CD8-positive, alpha-beta memory T cell (primary cell): ENCODE measurements around the gene DPYSL5. TPM values are rescaled to one million over a fixed set of nuclear protein-coding genes. Genes with fewer than 3 reads are reported as not detected.

Experiments
- CTCF ChIA-PET: fragments of 350-600 bp; sonication (Branson Sonifier 250); formaldehyde crosslinking; loops from one replicate; lab custom pipeline; 2021; ENCODE audit warnings: antibody characterized with exemption; lab: Charles Lee
- POLR2A ChIA-PET: fragments of 350-600 bp; sonication (Branson Sonifier 250); formaldehyde crosslinking; loops from one replicate; lab custom pipeline; 2021; ENCODE audit warnings: antibody characterized with exemption; lab: Charles Lee
- DNase-seq, 5 donors: peaks; one replicate each; pipeline versions ENCODE4 v3.0.0 to v3.0.0-alpha.2; 2020 to 2022; ENCODE audit warnings: mixed read lengths in 1 of 5
- H3K27ac ChIP-seq: one replicate; pipeline ENCODE4 v1.7.0; 2013; ENCODE audit warnings: low read depth, mild to moderate bottlenecking, low read length, moderate library complexity
- H3K27me3 ChIP-seq: 2 replicates; pipeline ENCODE4 v1.7.0; 2013; ENCODE audit warnings: low read length, mild to moderate bottlenecking; ENCODE audit not compliant: insufficient read depth, poor library complexity, severe bottlenecking
- H3K36me3 ChIP-seq: 2 replicates; pipeline ENCODE4 v1.7.0; 2013; ENCODE audit warnings: mild to moderate bottlenecking, low read length, moderate library complexity; ENCODE audit not compliant: insufficient read depth
- H3K4me1 ChIP-seq: 2 replicates; pipeline ENCODE4 v1.7.0; 2013; ENCODE audit warnings: mild to moderate bottlenecking, low read length, moderate library complexity; ENCODE audit not compliant: insufficient read depth
- H3K4me3 ChIP-seq: 2 replicates; pipeline ENCODE4 v1.7.0; 2013; ENCODE audit warnings: mild to moderate bottlenecking, low read length
- H3K9me3 ChIP-seq: 2 replicates; pipeline ENCODE4 v1.7.0; 2013; ENCODE audit warnings: mild to moderate bottlenecking, low read length
- H3K27ac Mint-ChIP-seq, 8 donors: one replicate each; pipeline ENCODE4 v1.8.0; 2020 to 2021; ENCODE audit warnings: mixed read lengths in 8 of 8, mild to moderate bottlenecking in 6 of 8, inconsistent platforms in 3 of 8, moderate library complexity in 3 of 8
- H3K27me3 Mint-ChIP-seq, 2 donors: one replicate each; pipeline ENCODE4 v1.8.0; 2020 to 2021; ENCODE audit warnings: mixed read lengths in 2 of 2, mild to moderate bottlenecking in 1 of 2, moderate library complexity in 1 of 2
- H3K36me3 Mint-ChIP-seq, 3 donors: one replicate each; pipeline ENCODE4 v1.8.0; 2020 to 2021; ENCODE audit warnings: mixed read lengths in 3 of 3, inconsistent platforms in 1 of 3, mild to moderate bottlenecking in 1 of 3
- H3K4me1 Mint-ChIP-seq, 3 donors: one replicate each; pipeline ENCODE4 v1.8.0; 2020 to 2021; ENCODE audit warnings: mixed read lengths in 3 of 3, inconsistent platforms in 1 of 3, mild to moderate bottlenecking in 1 of 3
- H3K4me3 Mint-ChIP-seq, 7 donors: one replicate each; pipeline ENCODE4 v1.8.0; 2020 to 2021; ENCODE audit warnings: mixed read lengths in 7 of 7, mild to moderate bottlenecking in 6 of 7, moderate library complexity in 4 of 7, inconsistent platforms in 2 of 7
- H3K9me3 Mint-ChIP-seq, 5 donors: one replicate each; pipeline ENCODE4 v1.8.0; 2020 to 2022; ENCODE audit warnings: mixed read lengths in 5 of 5, mild to moderate bottlenecking in 3 of 5, moderate library complexity in 2 of 5, inconsistent platforms in 1 of 5
- polyA plus RNA-seq: library from polyadenylated mRNA; unstranded; fragments of 300-500 nt; fragmentation: Illumina TruSeq; gene quantifications from one replicate; pipeline ENCODE4 v1.2.3, GENCODE V29; 2021
- total RNA-seq, 2 experiments: library from RNA; stranded (reverse); gene quantifications; one replicate each; pipeline ENCODE4 v1.2.3, GENCODE V29; 2021

DPYSL5 gene
- total and polyA plus RNA-seq, 3 experiments from 2014 or later = not detected

DNA sequence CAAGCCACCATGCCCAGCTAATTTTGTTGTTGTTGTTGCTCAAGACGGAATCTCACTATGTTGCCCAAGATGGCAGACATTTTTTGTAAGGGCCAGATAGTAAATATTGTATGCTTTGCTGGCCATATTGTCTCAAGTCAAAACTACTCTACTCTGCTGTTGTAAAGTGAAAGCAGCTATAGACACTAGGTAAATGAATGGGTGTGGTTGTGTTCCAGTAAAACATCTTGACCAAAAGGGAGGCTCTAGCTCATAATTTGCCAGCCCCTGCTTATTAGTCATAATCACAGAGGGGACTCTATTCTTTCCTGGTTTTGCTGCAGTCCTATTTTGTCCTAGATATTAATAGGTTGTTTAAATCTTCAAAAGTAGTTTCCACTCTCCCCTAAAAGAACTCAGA lies 147.1 kb downstream of the DPYSL5 start:
- Histone ChIP-seq H3K27ac (no peak overlapping the region), H3K4me3 (no peak overlapping the region), H3K4me1 (no peaks in the 10 kb centered on the region), H3K36me3 (no peaks in the 10 kb centered on the region), H3K9me3 (no peaks in the 10 kb centered on the region), H3K27me3 (no peaks in the 10 kb centered on the region)
- ChIA-PET CTCF (interaction anchor here (1.4 kb wide), 1 partner anchor 34 kb away, joined by 6 read pairs; no protein-coding TSS in a partner anchor), POLR2A (no interaction called here)
- H3K4me3 Mint-ChIP-seq = no peak overlapping the region
- H3K27ac Mint-ChIP-seq = no peak overlapping the region
- no peaks in the 10 kb centered on the region for H3K4me1 Mint-ChIP-seq
- H3K27me3 Mint-ChIP-seq = peaks cover 11 to 15% of the 10 kb centered on the region in 2 donors
- no peaks in the 10 kb centered on the region for H3K9me3 Mint-ChIP-seq
- H3K36me3 Mint-ChIP-seq = peaks cover 0 to 6% (median 4%) of the 10 kb centered on the region in 3 donors
- DNase-seq = no peak

DNA sequence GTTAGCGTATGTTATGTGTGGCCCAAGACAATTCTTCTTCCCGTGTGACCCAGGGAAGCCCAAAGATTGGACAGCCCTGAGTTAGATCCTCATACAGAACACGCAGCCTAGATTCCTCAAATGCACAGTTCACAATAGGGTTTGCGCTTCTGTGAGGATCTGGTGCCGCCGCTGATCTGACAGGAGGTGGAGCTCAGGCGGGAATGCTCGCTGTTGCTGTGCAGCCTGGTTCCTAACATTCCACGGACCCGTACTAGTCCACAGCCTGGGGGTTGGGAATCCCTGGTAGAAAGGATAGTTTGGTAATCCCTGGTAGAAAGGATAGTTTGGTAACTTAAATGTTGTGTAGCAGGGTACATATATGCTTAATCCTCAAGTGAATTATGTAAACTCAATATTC lies 149.5 kb downstream of the DPYSL5 start:
- no peak for DNase-seq
- H3K4me3 ChIP-seq = no peak overlapping the region
- H3K9me3 ChIP-seq = no peaks in the 10 kb centered on the region
- ChIA-PET CTCF (interaction anchor here (1.1 kb wide), 1 partner anchor 19 kb away, joined by 4 read pairs; no protein-coding TSS in a partner anchor), POLR2A (no interaction called here)
- no peak overlapping the region for H3K27ac ChIP-seq
- Mint-ChIP-seq H3K36me3 (peaks cover 0 to 6% (median 5%) of the 10 kb centered on the region in 3 donors), H3K27ac (no peak overlapping the region), H3K9me3 (no peaks in the 10 kb centered on the region), H3K27me3 (peaks cover 16 to 18% of the 10 kb centered on the region in 2 donors), H3K4me1 (no peaks in the 10 kb centered on the region), H3K4me3 (no peak overlapping the region)
- H3K27me3 ChIP-seq = no peaks in the 10 kb centered on the region
- H3K4me1 ChIP-seq = no peaks in the 10 kb centered on the region
- H3K36me3 ChIP-seq = no peaks in the 10 kb centered on the region

GRCh38 chr2:26998323-26998722 lies 150.4 kb downstream of the DPYSL5 start:
- H3K4me1 Mint-ChIP-seq = no peaks in the 10 kb centered on the region
- Histone ChIP-seq H3K27me3 (no peaks in the 10 kb centered on the region), H3K9me3 (no peaks in the 10 kb centered on the region), H3K27ac (no peak overlapping the region), H3K4me3 (no peak overlapping the region), H3K4me1 (no peaks in the 10 kb centered on the region), H3K36me3 (no peaks in the 10 kb centered on the region)
- H3K4me3 Mint-ChIP-seq = no peak overlapping the region
- ChIA-PET CTCF (interaction anchor here (1.0 kb wide), 1 partner anchor 251 kb away, joined by 3 read pairs; no protein-coding TSS in a partner anchor), POLR2A (no interaction called here)
- H3K36me3 Mint-ChIP-seq = peaks cover 0 to 5% (median 5%) of the 10 kb centered on the region in 3 donors
- H3K9me3 Mint-ChIP-seq = no peaks in the 10 kb centered on the region
- H3K27me3 Mint-ChIP-seq = peaks cover 16 to 26% of the 10 kb centered on the region in 2 donors
- H3K27ac Mint-ChIP-seq = no peak overlapping the region
- no peak for DNase-seq

Other genes with a start within 250 kb of the DPYSL5 start
- not detected for gene CIB4, start 206.8 kb upstream of the DPYSL5 start, total RNA-seq
- not detected for gene CIB4, start 206.8 kb upstream of the DPYSL5 start, polyA plus RNA-seq
- gene KCNK3, start 155.4 kb upstream of the DPYSL5 start, total RNA-seq = not detected
- gene KCNK3, start 155.4 kb upstream of the DPYSL5 start, polyA plus RNA-seq = not detected
- gene SLC35F6, start 83.8 kb upstream of the DPYSL5 start, total RNA-seq = 10 to 100 TPM; 11.5 to 12.1 TPM
- gene SLC35F6, start 83.8 kb upstream of the DPYSL5 start, polyA plus RNA-seq = 6.7 TPM
- gene CENPA, start 62.1 kb upstream of the DPYSL5 start, total RNA-seq = 10 to 100 TPM; 18.2 to 21.6 TPM
- gene CENPA, start 62.1 kb upstream of the DPYSL5 start, polyA plus RNA-seq = 0.70 TPM
- 1 to 10 TPM; 2.4 to 3.0 TPM for gene MAPRE3, start 122.5 kb downstream of the DPYSL5 start, total RNA-seq
- gene MAPRE3, start 122.5 kb downstream of the DPYSL5 start, polyA plus RNA-seq = 2.0 TPM
- 10 to 100 TPM; 67.6 to 71.7 TPM for gene TMEM214, start 184.8 kb downstream of the DPYSL5 start, total RNA-seq
- 36.3 TPM for gene TMEM214, start 184.8 kb downstream of the DPYSL5 start, polyA plus RNA-seq
- 10 to 100 TPM; 16.0 to 17.3 TPM for gene AGBL5, start 203.5 kb downstream of the DPYSL5 start, total RNA-seq
- 11.5 TPM for gene AGBL5, start 203.5 kb downstream of the DPYSL5 start, polyA plus RNA-seq
- 100 to 1,000 TPM; 346 to 353 TPM for gene OST4, start 223.5 kb downstream of the DPYSL5 start, total RNA-seq
- gene OST4, start 223.5 kb downstream of the DPYSL5 start, polyA plus RNA-seq = 907 TPM
- under 1 TPM; 0.79 to 0.89 TPM for gene EMILIN1, start 230.5 kb downstream of the DPYSL5 start, total RNA-seq
- gene EMILIN1, start 230.5 kb downstream of the DPYSL5 start, polyA plus RNA-seq = 0.85 TPM
- gene KHK, start 238.6 kb downstream of the DPYSL5 start, total RNA-seq = 10 to 100 TPM; 14.5 to 17.8 TPM
- gene KHK, start 238.6 kb downstream of the DPYSL5 start, polyA plus RNA-seq = 6.5 TPM